Peyer's patch (tissue), 4 donors: ENCODE results near the gene SMARCC2. TPM values are rescaled to one million over a fixed set of nuclear protein-coding genes. Genes with fewer than 3 reads are reported as not detected.

Source experiments
- DNase-seq, 3 donors: peaks; one replicate each; pipeline ENCODE4 v3.0.0-alpha.2; 2017 to 2019
- H3K27ac ChIP-seq, 4 donors: fragments of 200-600 bp; sonication (generic); one replicate each; pipeline ENCODE4 v1.5.1; 2016 to 2019
- H3K27me3 ChIP-seq, 2 donors: fragments of 200-600 bp; sonication (generic); one replicate each; pipeline ENCODE4 v1.5.1; 2019
- H3K36me3 ChIP-seq, 3 donors: fragments of 200-600 bp; sonication (generic); one replicate each; pipeline ENCODE4 v1.5.1; 2016 to 2019
- H3K4me1 ChIP-seq, 4 donors: fragments of 200-600 bp; sonication (generic); one replicate each; pipeline ENCODE4 v1.5.1; 2016 to 2019
- H3K4me3 ChIP-seq, 4 donors: fragments of 200-600 bp; sonication (generic); 1 replicate in 3 of 4; 2 replicates in 1 of 4; pipeline ENCODE4 v1.5.1; 2016 to 2019; ENCODE audit warnings: mild to moderate bottlenecking in 1 of 4
- H3K9me3 ChIP-seq, 4 donors: fragments of 200-600 bp; sonication (generic); one replicate each; pipeline ENCODE4 v1.5.1; 2016 to 2019; ENCODE audit warnings: mild to moderate bottlenecking in 1 of 4
- POLR2A ChIP-seq, 2 donors: fragments of 450-650 bp; IDR thresholded peaks; one replicate each; pipeline ENCODE4 v1.5.1; 2017; ENCODE audit warnings: antibody characterized with exemption in 2 of 2, mild to moderate bottlenecking in 2 of 2, moderate library complexity in 2 of 2
- total RNA-seq, 4 donors: library from RNA; depleted of rRNA; stranded (reverse); fragments of >200 nt; gene quantifications; one replicate each; pipeline ENCODE4 v1.1.0, GENCODE V29; 2016
- TF ChIP-seq, protein P1 (sequence below), 6 experiments: fragments of 450-650 bp in 4 of 6; fragments of 200-600 bp in 2 of 6; sonication (generic) in 1 of 6; IDR thresholded peaks; one replicate each; pipeline ENCODE4 v1.5.1; 2017 to 2019; ENCODE audit warnings: antibody characterized with exemption in 6 of 6, mild to moderate bottlenecking in 3 of 6, moderate library complexity in 1 of 6

SMARCC2 gene
- total RNA-seq, 4 donors from 2014 or later, result 85.6 to 299 (median 139) TPM

DNA sequence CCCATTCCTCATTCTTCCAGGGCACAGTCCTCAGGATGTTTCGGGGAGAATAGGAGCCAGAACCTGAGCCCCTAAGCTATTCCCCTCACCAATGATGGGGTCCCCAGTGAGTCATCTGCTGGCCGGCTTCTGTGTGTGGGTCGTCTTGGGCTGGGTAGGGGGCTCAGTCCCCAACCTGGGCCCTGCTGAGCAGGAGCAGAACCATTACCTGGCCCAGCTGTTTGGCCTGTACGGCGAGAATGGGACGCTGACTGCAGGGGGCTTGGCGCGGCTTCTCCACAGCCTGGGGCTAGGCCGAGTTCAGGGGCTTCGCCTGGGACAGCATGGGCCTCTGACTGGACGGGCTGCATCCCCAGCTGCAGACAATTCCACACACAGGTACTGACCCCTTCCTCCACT is 41.9 kb upstream of the SMARCC2 start:
- peaks cover 0 to 8% (median 0%) of the 10 kb centered on the region in 4 donors for H3K4me1 ChIP-seq
- no peaks in the 10 kb centered on the region for H3K9me3 ChIP-seq
- DNase-seq, result no peak
- H3K4me3 ChIP-seq, result peak overlapping the region in 3 of 4 donors; percentile 30 to 54 (median 51)
- peaks cover 0 to 8% (median 0%) of the 10 kb centered on the region in 3 donors for H3K36me3 ChIP-seq
- H3K27ac ChIP-seq, result peak overlapping the region in 3 of 4 donors; percentile 72 to 88 (median 85)
- no peaks in the 10 kb centered on the region for H3K27me3 ChIP-seq
- no peak for TF ChIP-seq POLR2A (IDR thresholded peaks at IDR 0.05)
- TF ChIP-seq, protein P1, sequence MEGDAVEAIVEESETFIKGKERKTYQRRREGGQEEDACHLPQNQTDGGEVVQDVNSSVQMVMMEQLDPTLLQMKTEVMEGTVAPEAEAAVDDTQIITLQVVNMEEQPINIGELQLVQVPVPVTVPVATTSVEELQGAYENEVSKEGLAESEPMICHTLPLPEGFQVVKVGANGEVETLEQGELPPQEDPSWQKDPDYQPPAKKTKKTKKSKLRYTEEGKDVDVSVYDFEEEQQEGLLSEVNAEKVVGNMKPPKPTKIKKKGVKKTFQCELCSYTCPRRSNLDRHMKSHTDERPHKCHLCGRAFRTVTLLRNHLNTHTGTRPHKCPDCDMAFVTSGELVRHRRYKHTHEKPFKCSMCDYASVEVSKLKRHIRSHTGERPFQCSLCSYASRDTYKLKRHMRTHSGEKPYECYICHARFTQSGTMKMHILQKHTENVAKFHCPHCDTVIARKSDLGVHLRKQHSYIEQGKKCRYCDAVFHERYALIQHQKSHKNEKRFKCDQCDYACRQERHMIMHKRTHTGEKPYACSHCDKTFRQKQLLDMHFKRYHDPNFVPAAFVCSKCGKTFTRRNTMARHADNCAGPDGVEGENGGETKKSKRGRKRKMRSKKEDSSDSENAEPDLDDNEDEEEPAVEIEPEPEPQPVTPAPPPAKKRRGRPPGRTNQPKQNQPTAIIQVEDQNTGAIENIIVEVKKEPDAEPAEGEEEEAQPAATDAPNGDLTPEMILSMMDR (IDR thresholded peaks at IDR 0.05), result no peak

DNA sequence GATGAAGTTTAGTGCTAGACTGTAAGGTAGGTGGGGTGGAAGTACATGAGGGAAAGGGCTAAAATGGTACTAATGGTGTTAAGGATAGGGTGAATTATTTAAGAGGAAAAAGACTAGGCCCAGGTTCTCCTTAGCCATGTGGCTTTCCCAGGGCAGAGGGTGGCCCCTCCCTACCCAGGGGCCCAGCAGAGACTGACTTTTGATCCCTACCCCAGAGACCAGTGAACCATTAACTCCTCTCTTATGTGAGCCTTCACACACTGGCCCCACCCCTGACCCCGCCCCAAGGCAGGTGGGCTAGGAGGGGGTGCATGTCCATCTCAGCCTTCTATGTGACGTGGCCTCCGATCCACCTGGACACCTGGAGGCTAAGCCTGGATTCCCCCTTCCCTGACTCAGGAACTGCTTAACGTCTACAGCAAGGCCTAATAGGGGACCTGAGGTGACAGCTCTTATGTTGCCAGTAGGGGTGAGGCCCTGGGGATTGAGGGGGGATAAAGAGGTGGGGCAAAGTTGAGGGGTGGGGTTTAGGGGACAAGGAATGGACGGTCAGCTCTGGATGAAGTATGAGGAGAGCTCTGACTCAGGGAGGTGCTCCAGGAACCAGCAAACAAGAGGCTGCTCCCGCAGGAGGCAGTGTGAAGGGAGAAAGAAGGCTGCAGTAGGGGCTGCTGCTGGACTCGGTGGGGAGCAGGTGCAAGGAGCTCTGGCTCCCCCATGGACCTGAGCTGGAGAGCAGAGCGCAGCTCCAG is 41.3 kb upstream of the SMARCC2 start:
- H3K27ac ChIP-seq, result peak overlapping the region in 3 of 4 donors; percentile 72 to 88 (median 85)
- TF ChIP-seq POLR2A (IDR thresholded peaks at IDR 0.05), result peak; percentile 37 to 72
- TF ChIP-seq, protein P1 (IDR thresholded peaks at IDR 0.05), result peak in 1 of 6 experiments; percentile 10
- peak in 2 of 3 donors; percentile 89 to 92 for DNase-seq
- H3K27me3 ChIP-seq, result no peaks in the 10 kb centered on the region
- no peaks in the 10 kb centered on the region for H3K9me3 ChIP-seq
- peaks cover 0 to 8% (median 0%) of the 10 kb centered on the region in 4 donors for H3K4me1 ChIP-seq
- H3K4me3 ChIP-seq, result peak overlapping the region in 3 of 4 donors; percentile 30 to 54 (median 51)
- H3K36me3 ChIP-seq, result peaks cover 0 to 2% (median 0%) of the 10 kb centered on the region in 3 donors

GRCh38 chr12:56229916-56230431 is 40.7 kb upstream of the SMARCC2 start, which contains the start of gene SLC39A5:
TSS of gene SLC39A5 (plus strand) at chr12:56230051. CDS start at chr12:56231275, 1,224 bp downstream.
- DNase-seq, result peak in 1 of 3 donors; percentile 78
- Histone ChIP-seq H3K4me3 (peak within 1 kb of the TSS in 3 of 4 donors; percentile 30 to 54 (median 51)), H3K27ac (peak within 1 kb of the TSS in 3 of 4 donors; percentile 72 to 88 (median 85))

GRCh38 chr12:56229082-56229481 is 39.8 kb upstream of the SMARCC2 start:
- H3K36me3 ChIP-seq, result no peaks in the 10 kb centered on the region
- H3K9me3 ChIP-seq, result no peaks in the 10 kb centered on the region
- no peak for DNase-seq
- H3K27me3 ChIP-seq, result no peaks in the 10 kb centered on the region
- no peak overlapping the region for H3K4me3 ChIP-seq
- no peak for TF ChIP-seq POLR2A (IDR thresholded peaks at IDR 0.05)
- TF ChIP-seq, protein P1 (IDR thresholded peaks at IDR 0.05), result no peak
- peaks cover 0 to 20% (median 4%) of the 10 kb centered on the region in 4 donors for H3K4me1 ChIP-seq
- H3K27ac ChIP-seq, result peak overlapping the region in 2 of 4 donors; percentile 85 to 88

More at GRCh38 chr12:56229916-56230431, 40.7 kb upstream of the SMARCC2 start, which contains the start of gene SLC39A5:
- peaks cover 0 to 14% (median under 1%) of the 10 kb centered on the region in 4 donors for H3K4me1 ChIP-seq
- H3K27me3 ChIP-seq, result no peaks in the 10 kb centered on the region
- no peaks in the 10 kb centered on the region for H3K36me3 ChIP-seq
- no peaks in the 10 kb centered on the region for H3K9me3 ChIP-seq
- TF ChIP-seq, protein P1 (IDR thresholded peaks at IDR 0.05), result no peak
- no peak for TF ChIP-seq POLR2A (IDR thresholded peaks at IDR 0.05)

- no peak for TF ChIP-seq POLR2A (IDR thresholded peaks at IDR 0.05)
- TF ChIP-seq, protein P1 (IDR thresholded peaks at IDR 0.05), result no peak
- no peaks in the 10 kb centered on the region for H3K27me3 ChIP-seq
- H3K4me1 ChIP-seq, result peaks cover 5 to 49% (median 7%) of the 10 kb centered on the region in 4 donors
- H3K27ac ChIP-seq, result peak overlapping the region; percentile 57 to 94 (median 72)
- no peaks in the 10 kb centered on the region for H3K9me3 ChIP-seq
- H3K36me3 ChIP-seq, result no peaks in the 10 kb centered on the region
- peak overlapping the region; percentile 47 to 67 (median 58) for H3K4me3 ChIP-seq
- no peak for DNase-seq
These were observed 35.7 kb upstream of the SMARCC2 start for GRCh38 chr12:56224954-56225353.
